Uterus (tissue), 4 donors: ENCODE results near the gene GIMAP6. TPM values are rescaled to one million over a fixed set of nuclear protein-coding genes. Genes with fewer than 3 reads are reported as not detected.
"Not testable (repeated sequence)": the region's sequence is repeated elsewhere in the genome, so short reads cannot be mapped to it uniquely, and the experiment has no call there.

Experiments used
- DNase-seq, 2 donors: peaks; one replicate each; pipeline ENCODE4 v3.0.0-alpha.2; 2019 to 2020
- H3K27ac ChIP-seq, 2 donors: fragments of 200-600 bp; sonication (generic); 1 replicate in 1 of 2; 2 replicates in 1 of 2; pipeline ENCODE4 v1.5.1; 2016 to 2018
- H3K27me3 ChIP-seq, 2 donors: fragments of 200-600 bp; sonication (generic); one replicate each; pipeline ENCODE4 v1.5.1; 2018 to 2019; ENCODE audit warnings: control low read depth in 1 of 2
- H3K36me3 ChIP-seq, 2 donors: fragments of 200-600 bp; sonication (generic); one replicate each; pipeline ENCODE4 v1.5.1; 2019; ENCODE audit warnings: control low read depth in 1 of 2
- H3K4me1 ChIP-seq, 2 donors: fragments of 200-600 bp; sonication (generic); one replicate each; pipeline ENCODE4 v1.5.1; 2018 to 2019; ENCODE audit warnings: control low read depth in 1 of 2
- H3K4me3 ChIP-seq, 2 donors: fragments of 200-600 bp; sonication (generic); 1 replicate in 1 of 2; 2 replicates in 1 of 2; pipeline ENCODE4 v1.5.1; 2018 to 2019; ENCODE audit warnings: mild to moderate bottlenecking in 1 of 2
- H3K9me3 ChIP-seq, 2 donors: fragments of 200-600 bp; sonication (generic); one replicate each; pipeline ENCODE4 v1.5.1; 2019; ENCODE audit warnings: control low read depth in 1 of 2
- POLR2A ChIP-seq, 2 donors: fragments of 450-650 bp; IDR thresholded peaks; one replicate each; pipeline ENCODE4 v1.6.1; 2016; ENCODE audit warnings: antibody characterized with exemption in 2 of 2, mild to moderate bottlenecking in 1 of 2, moderate library complexity in 1 of 2
- intact Hi-C: fragments of 100-400 bp; cut with DNase I; formaldehyde crosslinking; loops from one replicate; pipeline ENCODE4 v1.15.1; 2023; ENCODE audit warnings: low total_unique reads
- total RNA-seq, 4 donors: library from RNA; depleted of rRNA in 3 of 4; stranded (reverse); fragments of >200 nt in 3 of 4; gene quantifications; one replicate each; pipeline versions ENCODE4 v1.1.0 to v1.2.4, GENCODE V29; 2014 to 2023
- TF ChIP-seq, protein P1 (sequence below), 4 experiments: fragments of 200-600 bp in 2 of 4; fragments of 450-650 bp in 2 of 4; sonication (generic) in 2 of 4; IDR thresholded peaks; one replicate each; pipeline ENCODE4 v1.5.1; 2016 to 2019; ENCODE audit warnings: antibody characterized with exemption in 4 of 4, mild to moderate bottlenecking in 2 of 4, moderate library complexity in 1 of 4
- donor health status: DM: yes; HTN: yes; CAD: no.

GIMAP6 gene
- total RNA-seq, 4 donors from 2014 or later: 37.3 to 71.0 (median 60.9) TPM

DNA sequence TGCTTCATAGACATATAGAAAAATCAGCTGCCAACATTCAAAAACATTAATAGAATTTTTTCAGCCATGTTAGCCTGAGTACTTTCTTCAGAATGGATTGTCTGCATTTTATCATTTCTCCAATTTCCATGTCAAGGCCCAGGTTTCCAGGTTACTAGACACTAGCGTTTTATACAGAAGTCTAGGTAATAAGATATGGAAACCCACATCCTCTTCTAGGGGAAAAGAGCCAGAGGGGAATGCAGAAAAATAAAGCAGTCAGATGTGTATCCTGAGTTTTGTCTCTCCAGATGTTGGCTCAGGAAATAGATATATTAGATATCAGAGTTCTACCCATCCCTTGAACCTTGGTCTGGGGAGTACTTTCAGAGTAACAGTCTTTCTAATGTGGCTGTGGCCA, 44.6 kb downstream of the GIMAP6 start:
- Histone ChIP-seq H3K9me3 (no peaks in the 10 kb centered on the region), H3K27ac (peak overlapping the region; percentile 59 to 76), H3K27me3 (no peaks in the 10 kb centered on the region), H3K4me1 (no peaks in the 10 kb centered on the region), H3K4me3 (no peak overlapping the region), H3K36me3 (no peaks in the 10 kb centered on the region)
- DNase-seq: no peak
- intact Hi-C loops: no loop called here
- TF ChIP-seq, protein P1, sequence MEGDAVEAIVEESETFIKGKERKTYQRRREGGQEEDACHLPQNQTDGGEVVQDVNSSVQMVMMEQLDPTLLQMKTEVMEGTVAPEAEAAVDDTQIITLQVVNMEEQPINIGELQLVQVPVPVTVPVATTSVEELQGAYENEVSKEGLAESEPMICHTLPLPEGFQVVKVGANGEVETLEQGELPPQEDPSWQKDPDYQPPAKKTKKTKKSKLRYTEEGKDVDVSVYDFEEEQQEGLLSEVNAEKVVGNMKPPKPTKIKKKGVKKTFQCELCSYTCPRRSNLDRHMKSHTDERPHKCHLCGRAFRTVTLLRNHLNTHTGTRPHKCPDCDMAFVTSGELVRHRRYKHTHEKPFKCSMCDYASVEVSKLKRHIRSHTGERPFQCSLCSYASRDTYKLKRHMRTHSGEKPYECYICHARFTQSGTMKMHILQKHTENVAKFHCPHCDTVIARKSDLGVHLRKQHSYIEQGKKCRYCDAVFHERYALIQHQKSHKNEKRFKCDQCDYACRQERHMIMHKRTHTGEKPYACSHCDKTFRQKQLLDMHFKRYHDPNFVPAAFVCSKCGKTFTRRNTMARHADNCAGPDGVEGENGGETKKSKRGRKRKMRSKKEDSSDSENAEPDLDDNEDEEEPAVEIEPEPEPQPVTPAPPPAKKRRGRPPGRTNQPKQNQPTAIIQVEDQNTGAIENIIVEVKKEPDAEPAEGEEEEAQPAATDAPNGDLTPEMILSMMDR (IDR thresholded peaks at IDR 0.05): no peak
- TF ChIP-seq POLR2A (IDR thresholded peaks at IDR 0.05): no peak

DNA sequence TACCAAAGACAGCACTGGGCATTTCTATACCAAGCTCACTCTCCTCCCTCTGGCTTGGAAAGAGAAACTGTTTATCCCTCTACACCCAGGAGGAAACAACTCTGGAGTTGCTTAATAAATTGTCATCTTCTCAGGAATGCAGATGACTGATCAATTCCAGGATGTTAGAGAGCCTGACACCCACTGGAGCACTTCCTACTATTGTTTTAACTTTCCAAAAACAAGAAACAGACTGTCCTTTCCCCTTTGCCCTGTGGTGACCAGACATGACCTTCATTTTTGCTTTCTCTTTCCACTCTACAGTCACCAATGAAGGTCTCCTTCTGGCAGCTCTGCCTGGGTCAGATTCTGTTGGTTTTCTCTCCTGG, 45.4 kb downstream of the GIMAP6 start:
- H3K36me3 ChIP-seq: no peaks in the 10 kb centered on the region
- peak overlapping the region; percentile 59 to 76 for H3K27ac ChIP-seq
- no peak overlapping the region for H3K4me3 ChIP-seq
- H3K27me3 ChIP-seq: no peaks in the 10 kb centered on the region
- no peaks in the 10 kb centered on the region for H3K9me3 ChIP-seq
- intact Hi-C loops: no loop called here
- TF ChIP-seq, protein P1 (IDR thresholded peaks at IDR 0.05): no peak
- TF ChIP-seq POLR2A (IDR thresholded peaks at IDR 0.05): no peak
- DNase-seq: peak in 1 of 2 donors; percentile 43
- no peaks in the 10 kb centered on the region for H3K4me1 ChIP-seq

DNA sequence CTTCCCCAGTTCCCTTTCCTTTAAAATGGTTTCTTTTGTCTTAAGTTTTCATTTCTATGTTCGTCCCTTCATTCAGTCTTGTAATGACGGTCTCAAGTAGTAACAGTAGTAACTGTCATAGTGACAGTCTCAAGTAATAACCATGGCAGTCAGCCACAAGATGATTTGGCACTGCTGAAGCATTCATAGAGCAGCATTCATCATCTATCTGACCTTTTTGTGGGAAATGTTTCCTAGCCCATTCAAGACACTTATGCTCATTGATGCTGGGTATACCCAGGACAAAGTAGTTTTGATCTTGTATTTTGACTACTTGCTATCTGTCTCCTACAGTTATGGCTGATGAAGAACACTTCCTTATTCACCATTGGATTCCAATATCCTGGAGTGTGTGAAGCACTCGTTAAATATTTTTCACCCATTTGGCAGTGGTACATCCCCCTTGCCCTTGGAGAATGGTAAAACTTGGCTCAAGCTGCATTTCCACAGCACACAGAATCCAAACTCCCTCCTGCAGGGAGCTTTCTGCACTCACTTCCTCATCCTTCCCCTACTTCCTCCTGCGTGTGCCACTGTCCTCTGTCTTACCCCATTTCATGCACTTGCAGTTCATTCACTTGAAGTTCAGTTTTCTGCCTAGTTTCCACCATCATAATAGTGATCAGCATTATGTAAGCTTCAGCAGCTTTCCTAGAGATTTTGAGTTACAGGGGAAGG, 46.0 kb downstream of the GIMAP6 start:
- Histone ChIP-seq H3K4me3 (no peak overlapping the region), H3K9me3 (no peaks in the 10 kb centered on the region), H3K4me1 (no peaks in the 10 kb centered on the region), H3K27me3 (no peaks in the 10 kb centered on the region), H3K36me3 (no peaks in the 10 kb centered on the region), H3K27ac (peak overlapping the region; percentile 49 to 75)
- TF ChIP-seq, protein P1 (IDR thresholded peaks at IDR 0.05): no peak
- no peak for TF ChIP-seq POLR2A (IDR thresholded peaks at IDR 0.05)
- no peak for DNase-seq
- intact Hi-C loops: no loop called here

DNA sequence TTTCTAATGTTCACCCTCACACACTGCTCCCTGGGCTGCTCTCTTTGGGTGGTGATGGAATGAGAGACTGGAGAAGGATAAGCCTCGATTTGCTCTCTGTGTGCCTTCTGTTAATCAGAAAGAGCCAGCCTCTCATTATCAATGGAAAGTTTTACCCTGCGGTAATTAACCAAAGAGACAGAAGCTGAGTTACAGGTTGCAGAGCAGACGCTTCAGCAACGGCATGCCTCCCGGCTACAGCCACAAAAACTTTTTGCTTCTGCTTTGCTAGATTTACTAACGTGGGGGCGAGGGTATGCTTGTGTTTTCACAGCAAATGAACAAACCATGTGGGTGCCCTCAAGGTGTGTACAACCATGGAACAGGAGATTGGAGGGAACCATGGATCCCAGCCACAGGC, 47.0 kb downstream of the GIMAP6 start:
- Histone ChIP-seq H3K27me3 (no peaks in the 10 kb centered on the region), H3K36me3 (no peaks in the 10 kb centered on the region), H3K27ac (peak overlapping the region in 1 of 2 donors; percentile 75), H3K9me3 (no peaks in the 10 kb centered on the region), H3K4me3 (no peak overlapping the region), H3K4me1 (no peaks in the 10 kb centered on the region)
- intact Hi-C loops: no loop called here
- DNase-seq: no peak
- TF ChIP-seq, protein P1 (IDR thresholded peaks at IDR 0.05): no peak
- TF ChIP-seq POLR2A (IDR thresholded peaks at IDR 0.05): no peak

DNA sequence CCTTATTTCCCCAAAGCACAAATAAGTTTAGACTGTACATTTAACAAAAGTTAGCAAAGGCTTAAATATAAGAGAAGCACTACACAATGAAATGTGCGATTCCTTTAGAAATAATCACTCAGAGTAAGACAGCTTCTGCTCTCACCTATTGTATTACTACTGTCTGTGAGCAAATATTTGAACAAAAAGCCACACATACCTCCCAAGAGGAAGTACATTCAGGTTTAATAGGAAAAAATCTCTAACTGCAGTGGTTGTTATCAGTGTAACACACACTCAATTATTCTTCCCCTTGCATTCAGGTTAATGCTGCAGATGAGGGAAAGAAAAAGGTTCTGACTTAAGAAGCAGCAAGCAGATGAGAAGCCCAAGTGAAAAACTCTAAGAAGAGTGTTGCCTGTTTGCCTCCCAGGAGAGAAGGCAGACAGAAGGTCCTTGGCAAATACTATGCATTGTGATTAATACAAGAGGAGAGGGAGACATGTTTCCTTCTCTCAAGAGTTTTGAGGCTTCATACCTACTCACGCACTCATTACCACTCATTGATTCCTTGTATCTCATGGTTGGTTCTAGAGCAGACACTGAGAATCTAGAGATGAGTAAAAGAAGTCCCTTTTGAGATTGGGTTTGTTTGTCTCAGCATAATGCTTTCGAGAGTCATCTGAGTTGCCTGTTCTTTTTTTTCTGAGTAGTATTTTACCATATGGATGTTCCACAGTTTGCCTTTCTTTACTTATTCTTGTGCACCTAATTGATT, 51.4 kb downstream of the GIMAP6 start:
- intact Hi-C loops: no loop called here
- Histone ChIP-seq H3K4me3 (no peak overlapping the region), H3K27me3 (no peaks in the 10 kb centered on the region), H3K4me1 (no peaks in the 10 kb centered on the region), H3K27ac (no peak overlapping the region), H3K9me3 (no peaks in the 10 kb centered on the region), H3K36me3 (no peaks in the 10 kb centered on the region)
- DNase-seq: no peak
- TF ChIP-seq, protein P1 (IDR thresholded peaks at IDR 0.05): no peak
- TF ChIP-seq POLR2A (IDR thresholded peaks at IDR 0.05): no peak

DNA sequence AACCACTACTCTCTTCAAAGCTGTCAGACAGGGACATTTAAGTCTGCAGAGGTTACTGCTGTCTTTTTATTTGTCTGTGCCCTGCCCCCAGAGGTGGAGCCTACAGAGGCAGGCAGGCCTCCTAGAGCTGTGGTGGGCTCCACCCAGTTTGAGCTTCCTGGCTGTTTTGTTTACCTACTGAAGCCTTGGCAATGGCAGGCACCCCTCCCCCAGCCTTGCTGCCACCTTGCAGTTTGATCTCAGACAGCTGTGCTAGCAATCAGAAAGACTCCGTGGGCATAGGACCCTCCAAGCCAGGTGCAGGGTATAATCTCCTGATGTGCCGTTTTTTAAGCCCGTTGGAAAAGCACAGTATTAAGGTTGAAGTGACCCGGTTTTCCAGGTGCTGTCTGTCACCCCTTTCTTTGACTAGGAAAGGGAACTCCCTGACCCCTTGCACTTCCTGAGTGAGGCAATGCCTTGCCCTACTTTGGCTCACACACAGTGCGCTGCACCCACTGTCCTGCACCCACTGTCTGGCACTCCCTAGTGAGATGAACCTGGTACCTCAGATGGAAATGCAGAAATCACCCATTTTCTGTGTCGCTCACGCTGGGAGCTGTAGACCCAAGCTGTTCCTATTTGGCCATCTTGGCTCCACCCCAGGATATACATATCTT, 52.1 kb downstream of the GIMAP6 start:
- not testable (repeated sequence) for H3K4me3 ChIP-seq, H3K36me3 ChIP-seq, H3K9me3 ChIP-seq

More for the DNA sequence above, 52.1 kb downstream of the GIMAP6 start:
- H3K4me1 ChIP-seq, H3K27me3 ChIP-seq, intact Hi-C loops, H3K27ac ChIP-seq, DNase-seq: not testable (repeated sequence)
